H9 (cell line): ENCODE data around the gene TYK2. TPM values are rescaled to one million over a fixed set of nuclear protein-coding genes. Genes with fewer than 3 reads are reported as not detected.

Source experiments
- DNase-seq: peaks from one replicate; pipeline ENCODE4 v3.0.0-alpha.2; 2017
- H2AFZ ChIP-seq: one replicate; pipeline ENCODE4 v1.6.1; 2013; ENCODE audit warnings: mild to moderate bottlenecking, low read length, control low read depth, moderate library complexity
- H2AK5ac ChIP-seq: 2 replicates; pipeline ENCODE4 v1.6.1; 2013; ENCODE audit warnings: low read length, control low read depth, mixed read lengths; ENCODE audit not compliant: insufficient read length
- H2BK120ac ChIP-seq: one replicate; pipeline ENCODE4 v1.6.1; 2013; ENCODE audit warnings: low read depth, mild to moderate bottlenecking, low read length, control low read depth, inconsistent platforms; ENCODE audit not compliant: poor library complexity, severe bottlenecking
- H2BK12ac ChIP-seq: 2 replicates; pipeline ENCODE4 v1.6.1; 2013; ENCODE audit warnings: low read length, control low read depth, mixed read lengths, low read depth; ENCODE audit not compliant: insufficient read length
- H2BK15ac ChIP-seq: 2 replicates; pipeline ENCODE4 v1.6.1; 2013; ENCODE audit warnings: low read depth, low read length, control low read depth
- H2BK20ac ChIP-seq: one replicate; pipeline ENCODE4 v1.6.1; 2013; ENCODE audit warnings: low read depth, mild to moderate bottlenecking, low read length, control low read depth, inconsistent platforms; ENCODE audit not compliant: poor library complexity, severe bottlenecking
- H2BK5ac ChIP-seq: 2 replicates; pipeline ENCODE4 v1.6.1; 2013; ENCODE audit warnings: low read length, control low read depth, mixed read lengths; ENCODE audit not compliant: insufficient read length
- H3K14ac ChIP-seq: 2 replicates; pipeline ENCODE4 v1.6.1; 2013; ENCODE audit warnings: low read length, control low read depth; ENCODE audit not compliant: insufficient read depth
- H3K18ac ChIP-seq: 2 replicates; pipeline ENCODE4 v1.6.1; 2013; ENCODE audit warnings: low read depth, mild to moderate bottlenecking, mixed read lengths, low read length, control low read depth; ENCODE audit not compliant: insufficient read length
- H3K23ac ChIP-seq: 2 replicates; pipeline ENCODE4 v1.6.1; 2013; ENCODE audit warnings: low read length, control low read depth, mixed read lengths, low read depth; ENCODE audit not compliant: insufficient read length
- H3K23me2 ChIP-seq: 2 replicates; pipeline ENCODE4 v1.6.1; 2013; ENCODE audit warnings: low read depth, mild to moderate bottlenecking, mixed read lengths, low read length, control low read depth; ENCODE audit not compliant: insufficient read length, poor library complexity, severe bottlenecking
- H3K27ac ChIP-seq: 2 replicates; pipeline ENCODE4 v1.5.1; 2013; ENCODE audit warnings: low read length, control low read depth, mixed read lengths, low read depth; ENCODE audit not compliant: insufficient read length
- H3K27me3 ChIP-seq: 2 replicates; pipeline ENCODE4 v1.6.1; 2013; ENCODE audit warnings: low read length, control low read depth, inconsistent platforms; ENCODE audit not compliant: insufficient read depth
- H3K4ac ChIP-seq: 2 replicates; pipeline ENCODE4 v1.6.1; 2013; ENCODE audit warnings: low read depth, mild to moderate bottlenecking, control low read depth, inconsistent platforms, low read length, moderate library complexity
- H3K4me1 ChIP-seq: 2 replicates; pipeline ENCODE4 v1.6.1; 2013; ENCODE audit warnings: low read length, control low read depth, inconsistent platforms; ENCODE audit not compliant: insufficient read depth
- H3K4me2 ChIP-seq: 2 replicates; pipeline ENCODE4 v1.6.1; 2013; ENCODE audit warnings: low read length, control low read depth, mixed read lengths; ENCODE audit not compliant: insufficient read length, insufficient read depth
- H3K56ac ChIP-seq: 2 replicates; pipeline ENCODE4 v1.6.1; 2013; ENCODE audit warnings: low read depth, mild to moderate bottlenecking, mixed read lengths, low read length, control low read depth; ENCODE audit not compliant: insufficient read length
- H3K79me1 ChIP-seq: 2 replicates; pipeline ENCODE4 v1.6.1; 2013; ENCODE audit warnings: low read depth, mild to moderate bottlenecking, moderate library complexity, low read length, control low read depth, inconsistent platforms; ENCODE audit not compliant: insufficient read depth, poor library complexity, severe bottlenecking
- H3K79me2 ChIP-seq: 2 replicates; pipeline ENCODE4 v1.6.1; 2013; ENCODE audit warnings: low read length, control low read depth, inconsistent platforms; ENCODE audit not compliant: insufficient read depth
- H3K9ac ChIP-seq: 2 replicates; pipeline ENCODE4 v1.6.1; 2013; ENCODE audit warnings: low read length, control low read depth, mixed read lengths; ENCODE audit not compliant: insufficient read length; ENCODE audit errors: extremely low read depth
- H3K9me3 ChIP-seq: one replicate; pipeline ENCODE4 v1.6.1; 2013; ENCODE audit warnings: low read depth, low read length, inconsistent platforms; ENCODE audit not compliant: control insufficient read depth
- H3T11ph ChIP-seq: one replicate; pipeline ENCODE4 v1.6.1; 2013; ENCODE audit warnings: mild to moderate bottlenecking, low read length, control low read depth, inconsistent platforms
- H4K20me1 ChIP-seq: one replicate; pipeline ENCODE4 v1.6.1; 2013; ENCODE audit not compliant: control insufficient read depth, insufficient read length, insufficient read depth
- H4K5ac ChIP-seq: 2 replicates; pipeline ENCODE4 v1.6.1; 2013; ENCODE audit warnings: low read depth, mild to moderate bottlenecking, mixed read lengths, low read length, control low read depth; ENCODE audit not compliant: insufficient read length
- H4K8ac ChIP-seq: replicated peaks from 2 replicates; pipeline ENCODE4 v1.6.1; 2013; ENCODE audit warnings: low read length, control low read depth, mixed read lengths, low read depth; ENCODE audit not compliant: insufficient read length
- H4K91ac ChIP-seq: 2 replicates; pipeline ENCODE4 v1.6.1; 2013; ENCODE audit warnings: low read depth, mild to moderate bottlenecking, moderate library complexity, mixed read lengths, low read length, control low read depth; ENCODE audit not compliant: insufficient read length
- H3K27ac Mint-ChIP-seq, 3 experiments: 2 replicates in 2 of 3; 3 replicates in 1 of 3; pipeline ENCODE4 v1.8.0; 2020 to 2021; ENCODE audit warnings: mixed read lengths in 3 of 3, mild to moderate bottlenecking in 1 of 3, moderate library complexity in 1 of 3
- H3K27me3 Mint-ChIP-seq: 2 replicates; pipeline ENCODE4 v1.8.0; 2021; ENCODE audit warnings: low read depth, mild to moderate bottlenecking, moderate library complexity, mixed read lengths
- H3K36me3 Mint-ChIP-seq, 3 experiments: 2 replicates in 2 of 3; 3 replicates in 1 of 3; pipeline ENCODE4 v1.8.0; 2020 to 2021; ENCODE audit warnings: low read depth in 3 of 3, mixed read lengths in 3 of 3; ENCODE audit not compliant: insufficient read depth in 1 of 3
- H3K4me1 Mint-ChIP-seq, 2 experiments: 2 replicates each; pipeline ENCODE4 v1.8.0; 2020; ENCODE audit warnings: mixed read lengths in 2 of 2
- H3K4me3 Mint-ChIP-seq, 2 experiments: 2 replicates in 1 of 2; 3 replicates in 1 of 2; pipeline ENCODE4 v1.8.0; 2020 to 2021; ENCODE audit warnings: mild to moderate bottlenecking in 2 of 2, mixed read lengths in 2 of 2, moderate library complexity in 1 of 2
- H3K9me3 Mint-ChIP-seq, 2 experiments: 2 replicates in 1 of 2; 3 replicates in 1 of 2; pipeline ENCODE4 v1.8.0; 2020; ENCODE audit warnings: mild to moderate bottlenecking in 2 of 2, mixed read lengths in 2 of 2, moderate library complexity in 1 of 2
- CTCF ChIP-seq: fragments of 200-600 bp; sonication (generic); conservative IDR thresholded peaks from 3 replicates; pipeline ENCODE4 v1.8.0; 2021; ENCODE audit warnings: antibody characterized with exemption, mild to moderate bottlenecking
- WGBS: extraction: QIAGEN DNeasy Blood & Tissue Kit; methylation state at CpG from one replicate; pipeline ENCODE4 v1.1.7; 2013; ENCODE audit warnings: missing lambda C conversion rate, low lambda C conversion rate, mixed read lengths; ENCODE audit not compliant: insufficient read length; ENCODE audit errors: extremely low coverage; 5-methylcytosine and 5-hydroxymethylcytosine counted together
- total RNA-seq: library from RNA; stranded (reverse); gene quantifications from 2 replicates; pipeline ENCODE4 v1.2.1, GENCODE V29; 2021

TYK2 gene
- total RNA-seq, 1 experiment from 2014 or later, result 61.4 TPM

DNA sequence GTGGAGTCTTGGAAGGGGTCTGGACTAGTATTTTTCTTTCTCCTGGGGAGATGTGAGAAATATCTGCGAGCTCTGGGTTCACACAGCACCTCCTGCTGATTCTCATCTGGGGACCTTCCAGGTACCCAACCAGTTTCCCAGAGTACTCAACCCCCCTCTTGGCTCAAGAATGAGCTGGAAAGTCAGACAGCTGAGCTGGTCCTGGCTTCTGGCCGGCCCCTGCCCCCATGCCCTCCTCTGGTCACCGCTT is 37.8 kb upstream of the TYK2 start:
- peak overlapping the region; percentile 53 to 82 for H3K4me3 Mint-ChIP-seq
- no peak overlapping the region for H3K4ac ChIP-seq

More for the DNA sequence above, 37.8 kb upstream of the TYK2 start:
- no peak overlapping the region for H4K8ac ChIP-seq
- no peak overlapping the region for H2BK15ac ChIP-seq
- no peak overlapping the region for H2BK12ac ChIP-seq
- H2BK20ac ChIP-seq, result no peak overlapping the region
- no peak overlapping the region for H3K14ac ChIP-seq
- Mint-ChIP-seq H3K27me3 (peaks cover 89% of the 10 kb centered on the region), H3K27ac (no peak overlapping the region), H3K36me3 (no peaks in the 10 kb centered on the region), H3K9me3 (peaks cover 2 to 4% of the 10 kb centered on the region in 2 experiments; a peak in 4 of 5 replicates), H3K4me1 (peaks cover 33 to 40% of the 10 kb centered on the region in 2 experiments)
- WGBS, result no CpG with 5 or more reads among the region's 3 CpGs
- no peak overlapping the region for H4K5ac ChIP-seq
- TF ChIP-seq CTCF, result no peak
- no peak overlapping the region for H2AK5ac ChIP-seq
- no peak overlapping the region for H3K23ac ChIP-seq
- no peak overlapping the region for H2BK120ac ChIP-seq
- H3K4me1 ChIP-seq, result peaks cover 2% of the 10 kb centered on the region; the same call in 1 of the 2 replicates
- H3K23me2 ChIP-seq, result peaks cover 19% of the 10 kb centered on the region
- H3K79me2 ChIP-seq, result no peaks in the 10 kb centered on the region
- peak overlapping the region; percentile 59 for H3K4me2 ChIP-seq
- H3K79me1 ChIP-seq, result no peaks in the 10 kb centered on the region
- no peak for DNase-seq
- H3T11ph ChIP-seq, result no peak overlapping the region
- H3K9ac ChIP-seq, result no peak overlapping the region
- no peak overlapping the region for H3K56ac ChIP-seq
- peaks cover 37% of the 10 kb centered on the region for H3K27me3 ChIP-seq
- no peaks in the 10 kb centered on the region for H4K20me1 ChIP-seq
- H3K9me3 ChIP-seq, result no peaks in the 10 kb centered on the region
- no peak overlapping the region for H2AFZ ChIP-seq
- no peak overlapping the region for H4K91ac ChIP-seq
- H2BK5ac ChIP-seq, result no peak overlapping the region
- no peak overlapping the region for H3K18ac ChIP-seq
- H3K27ac ChIP-seq, result no peak overlapping the region
